Measurements from ENCODE around the gene TMEM212.

DNA sequence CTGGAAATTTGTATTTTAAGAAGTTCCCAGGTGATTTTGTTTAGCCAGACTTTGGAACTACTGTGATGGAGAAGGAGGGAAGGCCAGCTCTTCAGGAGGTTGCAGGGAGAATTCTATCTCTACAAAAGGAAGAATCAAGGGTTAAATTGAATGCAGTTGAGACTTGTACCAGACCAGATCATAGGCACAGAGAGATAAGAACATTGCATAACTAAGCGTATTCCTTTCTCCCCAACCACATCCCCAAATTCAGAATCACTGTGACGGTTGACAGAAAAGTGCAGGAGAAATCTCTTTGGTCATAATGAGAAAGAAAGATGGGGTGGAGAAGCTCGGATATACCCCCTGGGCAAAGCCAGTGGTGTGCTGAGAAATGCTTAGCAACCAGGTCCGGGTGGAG is 40.1 kb upstream of the TMEM212 start:
- TF ChIP-seq ARHGAP35 (IDR thresholded peaks at IDR 0.05; ENCODE audit: partially characterized antibody) (no peak), BMI1 (IDR thresholded peaks at IDR 0.05; ENCODE audit: low read length) (no peak), EZH2 (IDR thresholded peaks at IDR 0.05; ENCODE audit: borderline replicate concordance, low read depth, low read length) (no peak)
